NCI-H2107 treated with DMSO at 0.1 percent for 48 hours (cell line): ENCODE results near the gene KRT38.
"Not testable (repeated sequence)": the region's sequence is repeated elsewhere in the genome, so short reads cannot be mapped to it uniquely, and the experiment has no call there.

ENCODE experiments used
- DNase-seq: peaks from one replicate; lab custom pipeline; 2025; ENCODE audit not compliant: unreplicated experiment; lab: John Stamatoyannopoulos, UW

Gene KRT38

GRCh38 chr17:41396340-41396739, 44.4 kb downstream of the KRT38 start:
- no peak for DNase-seq

- no peak for DNase-seq
Observed at GRCh38 chr17:41395611-41396010, 45.2 kb downstream of the KRT38 start.

- not testable (repeated sequence) for DNase-seq
Observed at GRCh38 chr17:41395044-41395443, 45.7 kb downstream of the KRT38 start.

GRCh38 chr17:41394254-41394996, 46.4 kb downstream of the KRT38 start:
- DNase-seq = no peak

- no peak for DNase-seq
Observed at GRCh38 chr17:41393826-41394225, 47.0 kb downstream of the KRT38 start.

- no peak for DNase-seq
Observed at GRCh38 chr17:41393294-41393693, 47.5 kb downstream of the KRT38 start.

- DNase-seq = no peak
Observed at GRCh38 chr17:41392278-41392677, 48.5 kb downstream of the KRT38 start.

- DNase-seq = no peak
Observed at GRCh38 chr17:41391535-41391934, 49.2 kb downstream of the KRT38 start.

GRCh38 chr17:41390411-41390938, 50.3 kb downstream of the KRT38 start:
- no peak for DNase-seq

- DNase-seq = no peak
Observed at GRCh38 chr17:41387670-41388069, 53.1 kb downstream of the KRT38 start.

GRCh38 chr17:41386227-41386626, 54.6 kb downstream of the KRT38 start:
- no peak for DNase-seq
